ENCODE data around the gene DBF4B. TPM values are rescaled to one million over a fixed set of nuclear protein-coding genes. Genes with fewer than 3 reads are reported as not detected.
"Not testable (repeated sequence)": the region's sequence is repeated elsewhere in the genome, so short reads cannot be mapped to it uniquely, and the experiment has no call there.

DBF4B gene
- total RNA-seq, 1 experiment from 2014 or later = 26.1 TPM

GRCh38 chr17:44693609-44694008 is 14.9 kb upstream of the DBF4B start:
- no TSS peak for BruUV-seq (replicated peaks)
- RAD21 ChIA-PET (ENCODE audit: low non-redundant PET in 1 of 2, low total read pairs in 2 of 2, uncharacterized antibody in 2 of 2, unreplicated experiment in 2 of 2) = no interaction called here
- POLR2A ChIA-PET = no interaction called here

GRCh38 chr17:44700288-44700687 is 8.2 kb upstream of the DBF4B start:
- RAD21 ChIA-PET (ENCODE audit: low non-redundant PET in 1 of 2, low total read pairs in 2 of 2, uncharacterized antibody in 2 of 2, unreplicated experiment in 2 of 2); H3K27ac ChIP-seq (ENCODE audit: low read depth, low read length); DNase-seq (ENCODE audit: low read depth, low spot score); H3K9ac ChIP-seq (ENCODE audit: low read length); H3K9me2 ChIP-seq (ENCODE audit: insufficient read depth); BruUV-seq (replicated peaks); H3K4me3 ChIP-seq (replicated peaks in 1 of 2; ENCODE audit: low read depth in 1 of 2, low read length in 2 of 2); H3K36me3 ChIP-seq (ENCODE audit: control insufficient read depth in 1 of 2, insufficient read depth in 2 of 2, low read length in 2 of 2); H3K27me3 ChIP-seq (ENCODE audit: insufficient read depth, low read length); intact Hi-C loops (cut with micrococcal nuclease); ATAC-seq; H3K9me3 ChIP-seq (ENCODE audit: control insufficient read depth in 1 of 2, insufficient read depth in 1 of 2, low read depth in 1 of 2, low read length in 2 of 2); H3K4me2 ChIP-seq (ENCODE audit: low read length); CTCF ChIA-PET; POLR2A ChIA-PET; H3K4me1 ChIP-seq (ENCODE audit: control insufficient read depth in 1 of 2, insufficient read depth in 2 of 2, low read length in 2 of 2); H4K20me1 ChIP-seq (ENCODE audit: insufficient read depth); H3K79me2 ChIP-seq (ENCODE audit: insufficient read depth, low read length); H2AFZ ChIP-seq (ENCODE audit: low read depth, low read length, poor library complexity, severe bottlenecking): not testable (repeated sequence)

More at GRCh38 chr17:44693609-44694008, 14.9 kb upstream of the DBF4B start:
- Histone ChIP-seq H3K9ac (ENCODE audit: low read length) (no peak overlapping the region), H3K4me1 (ENCODE audit: control insufficient read depth in 1 of 2, insufficient read depth in 2 of 2, low read length in 2 of 2) (peaks cover 9 to 25% of the 10 kb centered on the region in 2 experiments; a peak in 3 of 4 replicates), H3K27me3 (ENCODE audit: insufficient read depth, low read length) (no peaks in the 10 kb centered on the region), H3K4me2 (ENCODE audit: low read length) (no peak overlapping the region), H2AFZ (ENCODE audit: low read depth, low read length, poor library complexity, severe bottlenecking) (no peak overlapping the region), H3K4me3 (replicated peaks in 1 of 2; ENCODE audit: low read depth in 1 of 2, low read length in 2 of 2) (no peak overlapping the region), H3K9me2 (ENCODE audit: insufficient read depth) (no peaks in the 10 kb centered on the region), H3K36me3 (ENCODE audit: control insufficient read depth in 1 of 2, insufficient read depth in 2 of 2, low read length in 2 of 2) (no peaks in the 10 kb centered on the region), H3K27ac (ENCODE audit: low read depth, low read length) (no peak overlapping the region), H4K20me1 (ENCODE audit: insufficient read depth) (no peaks in the 10 kb centered on the region), H3K79me2 (ENCODE audit: insufficient read depth, low read length) (peaks cover 10% of the 10 kb centered on the region), H3K9me3 (ENCODE audit: control insufficient read depth in 1 of 2, insufficient read depth in 1 of 2, low read depth in 1 of 2, low read length in 2 of 2) (no peaks in the 10 kb centered on the region)
- TF ChIP-seq RAD21 (IDR thresholded peaks at IDR 0.05; ENCODE audit: low read depth) = no peak
- TF ChIP-seq CBX3 (IDR thresholded peaks at IDR 0.05; ENCODE audit: low read depth) = no peak
- TF ChIP-seq TCF7L2 (IDR thresholded peaks at IDR 0.05; ENCODE audit: borderline replicate concordance, extremely low read depth, insufficient read depth, insufficient read length) = no peak
- TF ChIP-seq ZBTB33 (IDR thresholded peaks at IDR 0.05; ENCODE audit: extremely low read depth, insufficient replicate concordance, low read length) = no peak
- no peak for TF ChIP-seq SP1 (IDR thresholded peaks at IDR 0.05; ENCODE audit: low read depth)
- no peak for TF ChIP-seq ZFX (IDR thresholded peaks at IDR 0.05)
- no peak for TF ChIP-seq CEBPB (IDR thresholded peaks at IDR 0.05; ENCODE audit: low read depth)
- no peak for TF ChIP-seq EGR1 (IDR thresholded peaks at IDR 0.05; ENCODE audit: low read depth)
- TF ChIP-seq JUND (IDR thresholded peaks at IDR 0.05) = no peak
- no peak for TF ChIP-seq MAX (IDR thresholded peaks at IDR 0.05)
- no peak for TF ChIP-seq ELF1 (IDR thresholded peaks at IDR 0.05; ENCODE audit: borderline replicate concordance, low read depth)
- CTCF ChIA-PET = no interaction called here
- DNase-seq (ENCODE audit: low read depth, low spot score) (no peak), ATAC-seq (no peak)
- intact Hi-C loops (cut with micrococcal nuclease) = no loop called here
